ENCODE measurements around the gene SPATA24. TPM values are rescaled to one million over a fixed set of nuclear protein-coding genes. Genes with fewer than 3 reads are reported as not detected.

Gene SPATA24
- total and polyA plus RNA-seq, 2 of the 8 experiments (the other 6 are each of a cell fraction or from before 2014, with no cell fraction given) = 5.8 to 9.4 TPM

DNA sequence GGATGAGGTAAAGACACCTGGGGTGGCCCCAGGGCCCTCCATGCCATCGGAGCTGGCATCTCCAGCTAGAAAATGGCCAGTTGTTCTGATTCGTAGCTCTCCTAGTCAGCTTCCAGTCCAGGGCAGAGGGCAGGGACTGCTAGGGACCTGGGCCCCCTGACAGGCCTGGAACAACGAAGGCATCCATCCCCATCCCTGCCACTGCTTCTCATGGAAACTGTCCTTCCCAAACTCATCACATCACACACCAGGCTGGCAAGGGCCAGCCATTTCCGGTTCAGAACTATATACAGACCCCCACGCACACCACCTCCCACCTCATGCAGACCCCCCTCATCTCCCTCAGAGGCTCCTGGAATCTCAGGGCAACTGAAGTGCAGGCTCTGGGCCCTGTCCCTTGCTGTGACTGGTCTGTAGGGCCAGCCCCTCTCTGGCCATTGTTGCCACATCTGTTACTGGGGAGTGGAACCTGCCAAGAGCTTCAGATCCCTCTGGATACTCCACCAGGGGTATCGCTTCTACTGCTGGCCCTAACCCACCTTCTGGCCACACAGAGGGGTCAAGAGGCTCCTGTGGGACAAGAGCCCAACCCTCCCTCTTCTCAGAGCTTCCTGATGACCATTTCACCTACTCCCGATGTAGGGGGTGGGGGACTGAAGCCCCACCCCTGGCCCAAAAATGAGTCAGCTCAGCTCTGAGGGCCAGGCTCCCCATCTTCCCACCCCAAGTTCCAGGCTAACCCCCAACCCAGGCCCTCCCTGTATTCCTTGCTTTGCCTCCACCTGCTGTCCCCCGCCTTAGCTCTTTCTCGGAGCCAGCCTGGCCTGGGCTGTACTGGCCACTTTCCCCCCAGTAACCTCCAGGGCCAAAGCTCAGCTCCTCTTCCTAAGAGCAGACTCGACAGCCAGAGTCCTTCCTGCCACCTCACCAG, 13.0 kb downstream of the SPATA24 start (continued):
- TF ChIP-seq, protein P1, sequence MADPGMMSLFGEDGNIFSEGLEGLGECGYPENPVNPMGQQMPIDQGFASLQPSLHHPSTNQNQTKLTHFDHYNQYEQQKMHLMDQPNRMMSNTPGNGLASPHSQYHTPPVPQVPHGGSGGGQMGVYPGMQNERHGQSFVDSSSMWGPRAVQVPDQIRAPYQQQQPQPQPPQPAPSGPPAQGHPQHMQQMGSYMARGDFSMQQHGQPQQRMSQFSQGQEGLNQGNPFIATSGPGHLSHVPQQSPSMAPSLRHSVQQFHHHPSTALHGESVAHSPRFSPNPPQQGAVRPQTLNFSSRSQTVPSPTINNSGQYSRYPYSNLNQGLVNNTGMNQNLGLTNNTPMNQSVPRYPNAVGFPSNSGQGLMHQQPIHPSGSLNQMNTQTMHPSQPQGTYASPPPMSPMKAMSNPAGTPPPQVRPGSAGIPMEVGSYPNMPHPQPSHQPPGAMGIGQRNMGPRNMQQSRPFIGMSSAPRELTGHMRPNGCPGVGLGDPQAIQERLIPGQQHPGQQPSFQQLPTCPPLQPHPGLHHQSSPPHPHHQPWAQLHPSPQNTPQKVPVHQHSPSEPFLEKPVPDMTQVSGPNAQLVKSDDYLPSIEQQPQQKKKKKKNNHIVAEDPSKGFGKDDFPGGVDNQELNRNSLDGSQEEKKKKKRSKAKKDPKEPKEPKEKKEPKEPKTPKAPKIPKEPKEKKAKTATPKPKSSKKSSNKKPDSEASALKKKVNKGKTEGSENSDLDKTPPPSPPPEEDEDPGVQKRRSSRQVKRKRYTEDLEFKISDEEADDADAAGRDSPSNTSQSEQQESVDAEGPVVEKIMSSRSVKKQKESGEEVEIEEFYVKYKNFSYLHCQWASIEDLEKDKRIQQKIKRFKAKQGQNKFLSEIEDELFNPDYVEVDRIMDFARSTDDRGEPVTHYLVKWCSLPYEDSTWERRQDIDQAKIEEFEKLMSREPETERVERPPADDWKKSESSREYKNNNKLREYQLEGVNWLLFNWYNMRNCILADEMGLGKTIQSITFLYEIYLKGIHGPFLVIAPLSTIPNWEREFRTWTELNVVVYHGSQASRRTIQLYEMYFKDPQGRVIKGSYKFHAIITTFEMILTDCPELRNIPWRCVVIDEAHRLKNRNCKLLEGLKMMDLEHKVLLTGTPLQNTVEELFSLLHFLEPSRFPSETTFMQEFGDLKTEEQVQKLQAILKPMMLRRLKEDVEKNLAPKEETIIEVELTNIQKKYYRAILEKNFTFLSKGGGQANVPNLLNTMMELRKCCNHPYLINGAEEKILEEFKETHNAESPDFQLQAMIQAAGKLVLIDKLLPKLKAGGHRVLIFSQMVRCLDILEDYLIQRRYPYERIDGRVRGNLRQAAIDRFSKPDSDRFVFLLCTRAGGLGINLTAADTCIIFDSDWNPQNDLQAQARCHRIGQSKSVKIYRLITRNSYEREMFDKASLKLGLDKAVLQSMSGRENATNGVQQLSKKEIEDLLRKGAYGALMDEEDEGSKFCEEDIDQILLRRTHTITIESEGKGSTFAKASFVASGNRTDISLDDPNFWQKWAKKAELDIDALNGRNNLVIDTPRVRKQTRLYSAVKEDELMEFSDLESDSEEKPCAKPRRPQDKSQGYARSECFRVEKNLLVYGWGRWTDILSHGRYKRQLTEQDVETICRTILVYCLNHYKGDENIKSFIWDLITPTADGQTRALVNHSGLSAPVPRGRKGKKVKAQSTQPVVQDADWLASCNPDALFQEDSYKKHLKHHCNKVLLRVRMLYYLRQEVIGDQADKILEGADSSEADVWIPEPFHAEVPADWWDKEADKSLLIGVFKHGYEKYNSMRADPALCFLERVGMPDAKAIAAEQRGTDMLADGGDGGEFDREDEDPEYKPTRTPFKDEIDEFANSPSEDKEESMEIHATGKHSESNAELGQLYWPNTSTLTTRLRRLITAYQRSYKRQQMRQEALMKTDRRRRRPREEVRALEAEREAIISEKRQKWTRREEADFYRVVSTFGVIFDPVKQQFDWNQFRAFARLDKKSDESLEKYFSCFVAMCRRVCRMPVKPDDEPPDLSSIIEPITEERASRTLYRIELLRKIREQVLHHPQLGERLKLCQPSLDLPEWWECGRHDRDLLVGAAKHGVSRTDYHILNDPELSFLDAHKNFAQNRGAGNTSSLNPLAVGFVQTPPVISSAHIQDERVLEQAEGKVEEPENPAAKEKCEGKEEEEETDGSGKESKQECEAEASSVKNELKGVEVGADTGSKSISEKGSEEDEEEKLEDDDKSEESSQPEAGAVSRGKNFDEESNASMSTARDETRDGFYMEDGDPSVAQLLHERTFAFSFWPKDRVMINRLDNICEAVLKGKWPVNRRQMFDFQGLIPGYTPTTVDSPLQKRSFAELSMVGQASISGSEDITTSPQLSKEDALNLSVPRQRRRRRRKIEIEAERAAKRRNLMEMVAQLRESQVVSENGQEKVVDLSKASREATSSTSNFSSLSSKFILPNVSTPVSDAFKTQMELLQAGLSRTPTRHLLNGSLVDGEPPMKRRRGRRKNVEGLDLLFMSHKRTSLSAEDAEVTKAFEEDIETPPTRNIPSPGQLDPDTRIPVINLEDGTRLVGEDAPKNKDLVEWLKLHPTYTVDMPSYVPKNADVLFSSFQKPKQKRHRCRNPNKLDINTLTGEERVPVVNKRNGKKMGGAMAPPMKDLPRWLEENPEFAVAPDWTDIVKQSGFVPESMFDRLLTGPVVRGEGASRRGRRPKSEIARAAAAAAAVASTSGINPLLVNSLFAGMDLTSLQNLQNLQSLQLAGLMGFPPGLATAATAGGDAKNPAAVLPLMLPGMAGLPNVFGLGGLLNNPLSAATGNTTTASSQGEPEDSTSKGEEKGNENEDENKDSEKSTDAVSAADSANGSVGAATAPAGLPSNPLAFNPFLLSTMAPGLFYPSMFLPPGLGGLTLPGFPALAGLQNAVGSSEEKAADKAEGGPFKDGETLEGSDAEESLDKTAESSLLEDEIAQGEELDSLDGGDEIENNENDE (IDR thresholded peaks at IDR 0.05; ENCODE audit: insufficient replicate concordance, low read length) = no peak
- no peak for TF ChIP-seq TBP (IDR thresholded peaks at IDR 0.05; ENCODE audit: low read depth, low read length)
- TF ChIP-seq SAP30 (IDR thresholded peaks at IDR 0.05; ENCODE audit: insufficient read depth, insufficient replicate concordance, low read length) = no peak
- TF ChIP-seq RNF2 (IDR thresholded peaks at IDR 0.05; ENCODE audit: borderline replicate concordance, low read depth, low read length, missing control alignments, poor library complexity, severe bottlenecking) = no peak
- TF ChIP-seq JUN (IDR thresholded peaks at IDR 0.05; ENCODE audit: low read depth, low read length) = no peak
- no peak for TF ChIP-seq HDAC6 (IDR thresholded peaks at IDR 0.05; ENCODE audit: low read depth, low read length)
- TF ChIP-seq FOSL1 (IDR thresholded peaks at IDR 0.05; ENCODE audit: insufficient read depth, low read depth, low read length) = no peak
- no peak for TF ChIP-seq KDM1A (IDR thresholded peaks at IDR 0.05; ENCODE audit: borderline replicate concordance, low read length)

Data from H1 (cell line).